Measurements from ENCODE around the gene DMD.

- no peak for TF ChIP-seq CTCF (IDR thresholded peaks at IDR 0.05)
- no peak for TF ChIP-seq EZH2phosphoT487 (IDR thresholded peaks at IDR 0.05)
Observed at GRCh38 chrX:31165241-31166035, 2045.9 kb downstream of the DMD start.

Measured in neural progenitor cell (in vitro differentiated cells).